ENCODE data around the gene NRBP1. TPM values are rescaled to one million over a fixed set of nuclear protein-coding genes. Genes with fewer than 3 reads are reported as not detected.

NRBP1 gene
- total RNA-seq, 4 donors from 2014 or later, result 38.4 to 74.8 (median 66.8) TPM

DNA sequence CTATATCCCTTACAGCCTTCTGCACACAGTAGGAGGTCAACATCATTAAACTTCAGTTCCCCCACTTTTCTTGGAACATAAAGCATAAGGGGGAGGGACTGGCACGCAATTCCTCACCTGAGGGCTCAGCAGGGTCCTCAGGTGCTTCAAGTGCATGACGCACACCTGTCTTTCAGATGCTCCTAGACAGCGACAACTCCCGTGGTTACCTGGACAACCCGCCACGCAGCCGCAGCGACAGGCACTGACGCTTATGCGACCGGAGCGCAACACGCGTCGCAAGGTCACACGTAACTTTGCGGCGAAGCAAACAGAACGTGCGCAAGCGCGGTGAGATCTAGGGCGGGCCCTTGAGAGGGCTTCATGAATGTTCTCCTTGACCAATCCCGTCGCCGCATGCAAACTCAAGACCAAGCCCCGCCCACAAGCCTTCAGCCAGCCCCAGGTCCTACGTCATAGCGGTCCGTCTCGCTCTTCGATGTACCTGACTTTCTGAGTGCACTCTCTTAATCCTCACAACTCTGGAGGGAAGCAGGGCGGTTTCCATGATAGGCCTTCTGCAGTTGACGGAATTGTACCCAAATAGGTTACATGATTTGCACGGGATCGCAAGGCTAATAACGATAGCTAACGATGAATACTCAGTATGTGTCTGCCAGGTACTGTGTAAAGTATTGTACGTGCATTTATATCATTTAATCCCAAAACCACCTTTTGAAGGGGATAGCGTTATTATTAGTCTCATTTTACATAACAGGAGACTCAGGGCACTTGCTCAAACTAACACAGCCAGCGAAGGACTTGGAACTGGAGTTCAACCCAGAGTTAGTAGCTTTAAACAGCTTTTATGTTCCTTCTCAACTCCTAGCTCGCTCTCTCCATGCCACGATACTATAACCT, 61.3 kb downstream of the NRBP1 start, which contains the start of gene IFT172:
TSS of gene IFT172 (minus strand) at position 246 of the 900 bp plus-strand sequence. CDS start at position 156, 90 bp downstream.
- whole genome bisulfite sequencing, 2 donors (ENCODE audit: low coverage in 1 of 2), result 9 to 83% methylated on average over 2 to 43 of the region's 43 CpGs
- H3K4me1 ChIP-seq, result peaks cover 7 to 14% (median 12%) of the 10 kb centered on the region in 4 donors
- DNase-seq, result peak; percentile 100
- H3K4me3 ChIP-seq, result peak within 1 kb of the TSS; percentile 41 to 56 (median 45)
- intact Hi-C loops (cut with DNase I; ENCODE audit: low total_unique reads), result loop anchor here (5.0 kb wide), 1 partner anchor 93 kb away; the partner anchor contains the start of gene ZNF512
- H3K27ac ChIP-seq, result peak within 1 kb of the TSS; percentile 58 to 80 (median 74)
- H3K27me3 ChIP-seq, result peaks cover 12% of the 10 kb centered on the region
- peak; percentile 80 for TF ChIP-seq POLR2A (IDR thresholded peaks at IDR 0.05)
- TF ChIP-seq, protein P1, sequence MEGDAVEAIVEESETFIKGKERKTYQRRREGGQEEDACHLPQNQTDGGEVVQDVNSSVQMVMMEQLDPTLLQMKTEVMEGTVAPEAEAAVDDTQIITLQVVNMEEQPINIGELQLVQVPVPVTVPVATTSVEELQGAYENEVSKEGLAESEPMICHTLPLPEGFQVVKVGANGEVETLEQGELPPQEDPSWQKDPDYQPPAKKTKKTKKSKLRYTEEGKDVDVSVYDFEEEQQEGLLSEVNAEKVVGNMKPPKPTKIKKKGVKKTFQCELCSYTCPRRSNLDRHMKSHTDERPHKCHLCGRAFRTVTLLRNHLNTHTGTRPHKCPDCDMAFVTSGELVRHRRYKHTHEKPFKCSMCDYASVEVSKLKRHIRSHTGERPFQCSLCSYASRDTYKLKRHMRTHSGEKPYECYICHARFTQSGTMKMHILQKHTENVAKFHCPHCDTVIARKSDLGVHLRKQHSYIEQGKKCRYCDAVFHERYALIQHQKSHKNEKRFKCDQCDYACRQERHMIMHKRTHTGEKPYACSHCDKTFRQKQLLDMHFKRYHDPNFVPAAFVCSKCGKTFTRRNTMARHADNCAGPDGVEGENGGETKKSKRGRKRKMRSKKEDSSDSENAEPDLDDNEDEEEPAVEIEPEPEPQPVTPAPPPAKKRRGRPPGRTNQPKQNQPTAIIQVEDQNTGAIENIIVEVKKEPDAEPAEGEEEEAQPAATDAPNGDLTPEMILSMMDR (IDR thresholded peaks at IDR 0.05), result no peak
- peak; percentile 93 to 94 (median 93) for TF ChIP-seq POLR2AphosphoS5 (IDR thresholded peaks at IDR 0.05)
- in situ Hi-C loops (cut with MboI; ENCODE audit: low pct_ligation_motif_present in 1 of 4, low pct_unique_long_range_greater_than_20kb in 1 of 4, low sequenced_read_pairs in 3 of 4), result no loop called here
- H3K36me3 ChIP-seq, result no peaks in the 10 kb centered on the region
- H3K9me3 ChIP-seq, result no peaks in the 10 kb centered on the region

Small RNA genes lying within 50 kb of the gene (small RNA-seq; reads per million reads assigned to genes)
- gene RNU6-986P, result 0 reads per million in 4 donors

Other genes starting within 250 kb of the NRBP1 start
- gene ATRAID, start 216.6 kb upstream of the NRBP1 start, total RNA-seq, result 100 to 1,000 TPM in 2 of 4 donors, 10 to 100 TPM in 2; 64.7 to 179 (median 121) TPM
- 10 to 100 TPM; 22.8 to 58.3 (median 41.0) TPM for gene SLC5A6, start 216.4 kb upstream of the NRBP1 start, total RNA-seq
- 10 to 100 TPM; 11.9 to 25.9 (median 16.6) TPM for gene CAD, start 211.3 kb upstream of the NRBP1 start, total RNA-seq
- under 1 TPM in 1 of 4 donors, not detected in 3; 0.60 TPM for gene SLC30A3, start 165.6 kb upstream of the NRBP1 start, total RNA-seq
- not detected for gene DNAJC5G, start 153.2 kb upstream of the NRBP1 start, total RNA-seq
- gene TRIM54, start 146.2 kb upstream of the NRBP1 start, total RNA-seq, result 1 to 10 TPM in 2 of 4 donors, under 1 TPM in 1, not detected in 1; 0.40 to 1.9 (median 1.2) TPM
- gene UCN, start 120.2 kb upstream of the NRBP1 start, total RNA-seq, result 10 to 100 TPM in 1 of 4 donors, 1 to 10 TPM in 1, under 1 TPM in 1, not detected in 1; 0.82 to 10.8 (median 2.2) TPM
- gene MPV17, start 105.5 kb upstream of the NRBP1 start, total RNA-seq, result 10 to 100 TPM; 34.4 to 53.8 (median 38.3) TPM
- 10 to 100 TPM; 55.7 to 79.2 (median 63.6) TPM for gene GTF3C2, start 71.9 kb upstream of the NRBP1 start, total RNA-seq
- gene EIF2B4, start 58.3 kb upstream of the NRBP1 start, total RNA-seq, result 10 to 100 TPM; 12.0 to 36.7 (median 27.5) TPM
- gene SNX17, start 58.0 kb upstream of the NRBP1 start, total RNA-seq, result 10 to 100 TPM; 59.8 to 99.3 (median 73.9) TPM
- 10 to 100 TPM; 24.0 to 41.0 (median 32.6) TPM for gene ZNF513, start 47.9 kb upstream of the NRBP1 start, total RNA-seq
- 10 to 100 TPM; 43.4 to 54.9 (median 51.7) TPM for gene PPM1G, start 19.0 kb upstream of the NRBP1 start, total RNA-seq
- 100 to 1,000 TPM in 1 of 4 donors, 10 to 100 TPM in 3; 18.0 to 112 (median 47.8) TPM for gene KRTCAP3, start 13.8 kb downstream of the NRBP1 start, total RNA-seq
- 100 to 1,000 TPM in 1 of 4 donors, 10 to 100 TPM in 3; 14.5 to 113 (median 43.5) TPM for gene IFT172, start 61.1 kb downstream of the NRBP1 start, total RNA-seq
- 1 to 10 TPM in 3 of 4 donors, under 1 TPM in 1; 0.80 to 8.2 (median 2.5) TPM for gene FNDC4, start 66.6 kb downstream of the NRBP1 start, total RNA-seq
- gene GCKR, start 68.2 kb downstream of the NRBP1 start, total RNA-seq, result not detected
- gene ZNF512, start 154.4 kb downstream of the NRBP1 start, total RNA-seq, result 10 to 100 TPM in 3 of 4 donors, 1 to 10 TPM in 1; 9.2 to 33.3 (median 20.2) TPM
- gene CCDC121, start 200.4 kb downstream of the NRBP1 start, total RNA-seq, result 1 to 10 TPM in 2 of 4 donors, under 1 TPM in 1, not detected in 1; 0.80 to 4.3 (median 3.8) TPM
- gene GPN1, start 200.4 kb downstream of the NRBP1 start, total RNA-seq, result 10 to 100 TPM in 3 of 4 donors, not detected in 1; 14.6 to 24.3 (median 19.4) TPM
- gene SUPT7L, start 235.0 kb downstream of the NRBP1 start, total RNA-seq, result 10 to 100 TPM; 30.4 to 43.6 (median 38.2) TPM
- 10 to 100 TPM in 3 of 4 donors, 1 to 10 TPM in 1; 9.0 to 21.1 (median 16.1) TPM for gene SLC4A1AP, start 235.3 kb downstream of the NRBP1 start, total RNA-seq